RWPE2 (cell line): ENCODE measurements around the gene ANKRD13A.

Experiments
- ATAC-seq: fragments of 200-7000 bp; cut with Tn5 transposase; 3 replicates; pipeline ENCODE4 v1.9.1; 2021; ENCODE audit warnings: low read depth
- DNase-seq: peaks from one replicate; pipeline ENCODE4 v3.0.0-alpha.2; 2020; ENCODE audit warnings: low spot score
- H3K27ac ChIP-seq: fragments of 450-650 bp; 2 replicates; pipeline ENCODE4 v1.5.1; 2017; ENCODE audit warnings: mild to moderate bottlenecking; ENCODE audit not compliant: poor library complexity, severe bottlenecking
- H3K27me3 ChIP-seq: fragments of 250-450 bp; sonication (Bioruptor Pico); 2 replicates; pipeline ENCODE4 v1.5.1; 2021; ENCODE audit warnings: mild to moderate bottlenecking, moderate library complexity; ENCODE audit not compliant: insufficient read depth, poor library complexity, severe bottlenecking
- H3K36me3 ChIP-seq: fragments of 250-450 bp; sonication (Bioruptor Pico); 2 replicates; pipeline ENCODE4 v1.5.1; 2020; ENCODE audit warnings: low read depth, mild to moderate bottlenecking, moderate library complexity
- H3K4me1 ChIP-seq: fragments of 250-450 bp; sonication (Bioruptor Pico); 2 replicates; pipeline ENCODE4 v1.5.1; 2021; ENCODE audit warnings: mild to moderate bottlenecking, moderate library complexity; ENCODE audit not compliant: insufficient read depth, poor library complexity, severe bottlenecking
- H3K4me3 ChIP-seq: fragments of 250-450 bp; sonication (Bioruptor Pico); 2 replicates; pipeline ENCODE4 v1.5.1; 2021; ENCODE audit warnings: mild to moderate bottlenecking, moderate library complexity; ENCODE audit not compliant: severe bottlenecking
- H3K9me3 ChIP-seq: fragments of 250-450 bp; sonication (Bioruptor Pico); 2 replicates; pipeline ENCODE4 v1.5.1; 2021; ENCODE audit warnings: mild to moderate bottlenecking, moderate library complexity; ENCODE audit not compliant: severe bottlenecking
- CTCF ChIP-seq: fragments of 450-650 bp; IDR thresholded peaks from one replicate; pipeline ENCODE4 v1.5.1; 2017; ENCODE audit warnings: mild to moderate bottlenecking, moderate library complexity; ENCODE audit not compliant: poor library complexity, severe bottlenecking

ANKRD13A gene

GRCh38 chr12:109994401-109995175, 4.6 kb upstream of the ANKRD13A start:
- Histone ChIP-seq H3K4me1 (peaks cover 8% of the 10 kb centered on the region), H3K27me3 (no peaks in the 10 kb centered on the region), H3K4me3 (peak overlapping the region; percentile 67), H3K9me3 (no peaks in the 10 kb centered on the region), H3K27ac (peak overlapping the region; percentile 49), H3K36me3 (peaks cover 22% of the 10 kb centered on the region)
- ATAC-seq (no peak), DNase-seq (no peak)
- TF ChIP-seq CTCF: no peak

GRCh38 chr12:109995361-109995685, 3.9 kb upstream of the ANKRD13A start:
- ATAC-seq (no peak), DNase-seq (no peak)
- TF ChIP-seq CTCF: no peak
- Histone ChIP-seq H3K36me3 (peaks cover 15% of the 10 kb centered on the region), H3K27me3 (no peaks in the 10 kb centered on the region), H3K4me1 (peaks cover 9% of the 10 kb centered on the region), H3K9me3 (no peaks in the 10 kb centered on the region), H3K4me3 (peak overlapping the region; percentile 67), H3K27ac (peak overlapping the region; percentile 49)

GRCh38 chr12:109995686-109996482, 3.3 kb upstream of the ANKRD13A start, which contains the start of gene GIT2:
TSS of gene GIT2 (minus strand) at chr12:109996368. CDS start at chr12:109996224, 144 bp downstream.
- H3K36me3 ChIP-seq: peaks cover 9% of the 10 kb centered on the region
- no peaks in the 10 kb centered on the region for H3K27me3 ChIP-seq
- no peaks in the 10 kb centered on the region for H3K9me3 ChIP-seq
- H3K4me1 ChIP-seq: peaks cover 12% of the 10 kb centered on the region
- peak; percentile 91 for DNase-seq
- peak; percentile 68 for ATAC-seq
- H3K4me3 ChIP-seq: peak within 1 kb of the TSS; percentile 67
- no peak for TF ChIP-seq CTCF
- H3K27ac ChIP-seq: peak within 1 kb of the TSS; percentile 49

GRCh38 chr12:109996483-109996853, 2.8 kb upstream of the ANKRD13A start:
- Histone ChIP-seq H3K9me3 (no peaks in the 10 kb centered on the region), H3K27me3 (no peaks in the 10 kb centered on the region), H3K4me1 (peaks cover 16% of the 10 kb centered on the region), H3K4me3 (peak overlapping the region; percentile 67), H3K27ac (peak overlapping the region; percentile 49), H3K36me3 (peaks cover 3% of the 10 kb centered on the region)
- no peak for ATAC-seq
- TF ChIP-seq CTCF: no peak
- no peak for DNase-seq
